HG02798 (cell line): ENCODE results near the gene PON1.

Source experiments
- ATAC-seq: cut with Tn5 transposase; IDR thresholded peaks from one replicate; pipeline ENCODE4 v1.9.1; 2021; ENCODE audit warnings: mild to moderate bottlenecking; ENCODE audit not compliant: unreplicated experiment, poor library complexity

The PON1 gene

GRCh38 chr7:95324431-95324830, at the start of gene PON1:
PON1 (minus strand) TSS chr7:95324532; CDS start chr7:95324475, 57 bp downstream.
- ATAC-seq, result peak; percentile 64

GRCh38 chr7:95373323-95373722, 49.0 kb upstream of the PON1 start:
- ATAC-seq, result no peak

- no peak for ATAC-seq
Observed at GRCh38 chr7:95368235-95368634, 43.9 kb upstream of the PON1 start.

- no peak for ATAC-seq
Observed at GRCh38 chr7:95367606-95368005, 43.3 kb upstream of the PON1 start.

GRCh38 chr7:95365151-95365550, 40.8 kb upstream of the PON1 start:
- no peak for ATAC-seq

GRCh38 chr7:95357623-95358022, 33.3 kb upstream of the PON1 start:
- no peak for ATAC-seq

- ATAC-seq, result no peak
Observed at GRCh38 chr7:95342642-95343307, 18.4 kb upstream of the PON1 start.

GRCh38 chr7:95342029-95342428, 17.7 kb upstream of the PON1 start:
- no peak for ATAC-seq

- ATAC-seq, result no peak
Observed at GRCh38 chr7:95340491-95340890, 16.2 kb upstream of the PON1 start.

- ATAC-seq, result no peak
Observed at GRCh38 chr7:95338832-95339231, 14.5 kb upstream of the PON1 start.

- ATAC-seq, result no peak
Observed at GRCh38 chr7:95335093-95335492, 10.8 kb upstream of the PON1 start.

- no peak for ATAC-seq
Observed at GRCh38 chr7:95334447-95334846, 10.1 kb upstream of the PON1 start.

GRCh38 chr7:95330961-95331337, 6.6 kb upstream of the PON1 start:
- peak; percentile 12 for ATAC-seq

GRCh38 chr7:95330204-95330960, 6.0 kb upstream of the PON1 start:
- peak; percentile 96 for ATAC-seq

GRCh38 chr7:95327356-95327755, 3.0 kb upstream of the PON1 start:
- no peak for ATAC-seq

GRCh38 chr7:95323410-95324129, 762 bp downstream of the PON1 start:
- ATAC-seq, result no peak

- ATAC-seq, result no peak
Observed at GRCh38 chr7:95322854-95323253, 1.5 kb downstream of the PON1 start.

- ATAC-seq, result no peak
Observed at GRCh38 chr7:95322396-95322795, 1.9 kb downstream of the PON1 start.

- ATAC-seq, result no peak
Observed at GRCh38 chr7:95321720-95322119, 2.6 kb downstream of the PON1 start.

GRCh38 chr7:95320651-95321050, 3.7 kb downstream of the PON1 start:
- ATAC-seq, result no peak

GRCh38 chr7:95319570-95319969, 4.8 kb downstream of the PON1 start:
- ATAC-seq, result no peak
